HG03159 (cell line): Measurements from ENCODE around the gene APOBEC2.

Experiments
- ATAC-seq: cut with Tn5 transposase; IDR thresholded peaks from one replicate; pipeline ENCODE4 v1.9.1; 2021; ENCODE audit warnings: mild to moderate bottlenecking, moderate library complexity; ENCODE audit not compliant: unreplicated experiment

The APOBEC2 gene

GRCh38 chr6:41083072-41083471 is 30.1 kb downstream of the APOBEC2 start:
- no peak for ATAC-seq

GRCh38 chr6:41085182-41085581 is 32.2 kb downstream of the APOBEC2 start:
- ATAC-seq: no peak

- no peak for ATAC-seq
Measured at GRCh38 chr6:41088451-41088850, 35.4 kb downstream of the APOBEC2 start.

- ATAC-seq: no peak
Measured at GRCh38 chr6:41090841-41091761, 38.1 kb downstream of the APOBEC2 start.

GRCh38 chr6:41092421-41093140 is 39.6 kb downstream of the APOBEC2 start:
- no peak for ATAC-seq

GRCh38 chr6:41093729-41094128 is 40.7 kb downstream of the APOBEC2 start:
- ATAC-seq: no peak

- no peak for ATAC-seq
Measured at GRCh38 chr6:41097467-41098090, 44.6 kb downstream of the APOBEC2 start.

- ATAC-seq: no peak
Measured at GRCh38 chr6:41098366-41098765, 45.4 kb downstream of the APOBEC2 start.

- no peak for ATAC-seq
Measured at GRCh38 chr6:41100871-41101287, 47.9 kb downstream of the APOBEC2 start.

GRCh38 chr6:41103847-41104246 is 50.8 kb downstream of the APOBEC2 start:
- ATAC-seq: no peak

GRCh38 chr6:41111017-41111416 is 58.0 kb downstream of the APOBEC2 start:
- ATAC-seq: no peak
